ENCODE measurements around the gene PKHD1.

DNA sequence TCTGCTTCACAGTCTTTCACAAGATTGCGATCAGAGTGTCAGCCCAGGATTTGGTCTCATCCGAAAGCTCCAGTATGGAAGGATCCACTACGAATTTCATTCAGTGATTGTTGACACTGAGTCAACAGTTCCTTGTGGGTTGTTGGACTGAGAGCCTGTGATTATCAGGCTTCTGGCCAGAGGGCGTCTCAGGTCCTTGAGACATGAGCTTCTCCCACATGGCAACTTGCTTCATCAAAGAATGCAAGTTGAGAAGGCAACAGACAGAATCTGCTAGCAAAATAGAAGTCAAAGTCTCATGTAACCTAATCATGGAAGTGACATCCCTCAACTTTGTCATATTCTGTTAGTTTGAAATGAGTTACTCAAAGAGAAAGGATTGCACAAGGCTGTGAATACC, 40.5 kb upstream of the PKHD1 start:
- no peak for TF ChIP-seq POLR2A (IDR thresholded peaks at IDR 0.05)
- TF ChIP-seq, protein P1, sequence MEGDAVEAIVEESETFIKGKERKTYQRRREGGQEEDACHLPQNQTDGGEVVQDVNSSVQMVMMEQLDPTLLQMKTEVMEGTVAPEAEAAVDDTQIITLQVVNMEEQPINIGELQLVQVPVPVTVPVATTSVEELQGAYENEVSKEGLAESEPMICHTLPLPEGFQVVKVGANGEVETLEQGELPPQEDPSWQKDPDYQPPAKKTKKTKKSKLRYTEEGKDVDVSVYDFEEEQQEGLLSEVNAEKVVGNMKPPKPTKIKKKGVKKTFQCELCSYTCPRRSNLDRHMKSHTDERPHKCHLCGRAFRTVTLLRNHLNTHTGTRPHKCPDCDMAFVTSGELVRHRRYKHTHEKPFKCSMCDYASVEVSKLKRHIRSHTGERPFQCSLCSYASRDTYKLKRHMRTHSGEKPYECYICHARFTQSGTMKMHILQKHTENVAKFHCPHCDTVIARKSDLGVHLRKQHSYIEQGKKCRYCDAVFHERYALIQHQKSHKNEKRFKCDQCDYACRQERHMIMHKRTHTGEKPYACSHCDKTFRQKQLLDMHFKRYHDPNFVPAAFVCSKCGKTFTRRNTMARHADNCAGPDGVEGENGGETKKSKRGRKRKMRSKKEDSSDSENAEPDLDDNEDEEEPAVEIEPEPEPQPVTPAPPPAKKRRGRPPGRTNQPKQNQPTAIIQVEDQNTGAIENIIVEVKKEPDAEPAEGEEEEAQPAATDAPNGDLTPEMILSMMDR (IDR thresholded peaks at IDR 0.05): no peak

Data from adrenal gland (tissue), 5 donors.